ENCODE data around the gene ZNF580. TPM values are rescaled to one million over a fixed set of nuclear protein-coding genes. Genes with fewer than 3 reads are reported as not detected.

Gene ZNF580
- total RNA-seq, 2 donors from 2014 or later: 49.7 to 70.5 TPM

DNA sequence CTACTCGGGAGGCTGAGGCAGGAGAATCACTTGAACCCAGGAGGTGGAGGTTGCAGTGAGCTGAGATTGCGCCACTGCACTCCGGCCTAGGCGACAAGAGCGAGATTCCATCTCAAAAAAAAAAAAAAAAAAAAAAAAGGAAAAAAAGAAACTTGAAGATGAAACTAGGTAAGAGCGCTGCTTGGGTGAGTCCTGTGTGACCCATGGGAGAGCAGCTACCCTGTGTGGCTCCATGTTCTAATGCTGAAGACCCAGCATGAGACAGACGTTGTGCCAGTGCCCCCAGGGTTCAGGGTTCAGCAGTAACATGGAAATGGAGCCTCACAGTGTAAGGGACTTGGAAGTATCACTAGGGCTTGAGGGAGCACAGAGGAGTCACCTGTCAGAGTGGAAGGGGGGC lies 22.4 kb upstream of the ZNF580 start:
- Histone ChIP-seq H3K4me3 (no peak overlapping the region), H3K4me1 (replicated peaks) (no peaks in the 10 kb centered on the region), H3K27me3 (replicated peaks; ENCODE audit: insufficient read depth) (no peaks in the 10 kb centered on the region), H3K27ac (no peak overlapping the region), H3K9me3 (no peaks in the 10 kb centered on the region), H3K36me3 (peaks cover 6 to 19% of the 10 kb centered on the region in 2 donors)
- whole genome bisulfite sequencing: 85% methylated on average over 7 of the region's 7 CpGs
- DNase-seq (ENCODE audit: low spot score): no peak
- TF ChIP-seq POLR2AphosphoS5 (IDR thresholded peaks at IDR 0.05) (no peak), POLR2A (IDR thresholded peaks at IDR 0.05) (no peak)
- TF ChIP-seq, protein P1, sequence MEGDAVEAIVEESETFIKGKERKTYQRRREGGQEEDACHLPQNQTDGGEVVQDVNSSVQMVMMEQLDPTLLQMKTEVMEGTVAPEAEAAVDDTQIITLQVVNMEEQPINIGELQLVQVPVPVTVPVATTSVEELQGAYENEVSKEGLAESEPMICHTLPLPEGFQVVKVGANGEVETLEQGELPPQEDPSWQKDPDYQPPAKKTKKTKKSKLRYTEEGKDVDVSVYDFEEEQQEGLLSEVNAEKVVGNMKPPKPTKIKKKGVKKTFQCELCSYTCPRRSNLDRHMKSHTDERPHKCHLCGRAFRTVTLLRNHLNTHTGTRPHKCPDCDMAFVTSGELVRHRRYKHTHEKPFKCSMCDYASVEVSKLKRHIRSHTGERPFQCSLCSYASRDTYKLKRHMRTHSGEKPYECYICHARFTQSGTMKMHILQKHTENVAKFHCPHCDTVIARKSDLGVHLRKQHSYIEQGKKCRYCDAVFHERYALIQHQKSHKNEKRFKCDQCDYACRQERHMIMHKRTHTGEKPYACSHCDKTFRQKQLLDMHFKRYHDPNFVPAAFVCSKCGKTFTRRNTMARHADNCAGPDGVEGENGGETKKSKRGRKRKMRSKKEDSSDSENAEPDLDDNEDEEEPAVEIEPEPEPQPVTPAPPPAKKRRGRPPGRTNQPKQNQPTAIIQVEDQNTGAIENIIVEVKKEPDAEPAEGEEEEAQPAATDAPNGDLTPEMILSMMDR (IDR thresholded peaks at IDR 0.05): no peak
- intact Hi-C loops (cut with DNase I): no loop called here

DNA sequence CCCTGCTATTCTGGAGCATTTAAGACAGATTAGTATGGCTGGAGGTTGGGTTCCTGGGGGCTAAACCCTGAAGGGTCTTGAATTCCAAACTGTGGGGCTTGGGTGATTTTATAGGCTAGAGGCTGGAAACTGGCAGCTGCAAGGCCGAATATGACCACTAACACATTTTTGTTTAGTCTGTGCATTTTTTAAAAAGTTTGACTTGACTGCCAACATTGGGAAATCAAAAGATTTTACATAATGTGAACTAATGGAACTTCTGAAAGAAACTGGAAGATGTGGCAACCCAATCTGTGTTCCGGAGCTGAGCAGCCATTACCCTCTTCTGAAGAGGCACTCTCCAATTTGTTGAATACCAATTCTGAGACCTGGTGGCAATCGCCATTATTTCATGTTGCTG lies 21.5 kb upstream of the ZNF580 start:
- TF ChIP-seq POLR2A (IDR thresholded peaks at IDR 0.05) (no peak), POLR2AphosphoS5 (IDR thresholded peaks at IDR 0.05) (no peak)
- TF ChIP-seq, protein P1 (IDR thresholded peaks at IDR 0.05): no peak
- Histone ChIP-seq H3K4me3 (no peak overlapping the region), H3K9me3 (no peaks in the 10 kb centered on the region), H3K36me3 (peaks cover 6 to 19% of the 10 kb centered on the region in 2 donors), H3K27ac (no peak overlapping the region), H3K4me1 (replicated peaks) (no peaks in the 10 kb centered on the region), H3K27me3 (replicated peaks; ENCODE audit: insufficient read depth) (no peaks in the 10 kb centered on the region)
- DNase-seq (ENCODE audit: low spot score): no peak
- intact Hi-C loops (cut with DNase I): no loop called here
- WGBS: 72% methylated on average over 3 of the region's 3 CpGs

GRCh38 chr19:55620410-55621204 lies 20.2 kb upstream of the ZNF580 start:
- Histone ChIP-seq H3K27me3 (replicated peaks; ENCODE audit: insufficient read depth) (no peaks in the 10 kb centered on the region), H3K27ac (no peak overlapping the region), H3K4me1 (replicated peaks) (no peaks in the 10 kb centered on the region), H3K9me3 (no peaks in the 10 kb centered on the region), H3K36me3 (peaks cover 6 to 12% of the 10 kb centered on the region in 2 donors), H3K4me3 (no peak overlapping the region)
- 88% methylated on average over 12 of the region's 12 CpGs for WGBS
- no peak for TF ChIP-seq POLR2A (IDR thresholded peaks at IDR 0.05)
- no peak for TF ChIP-seq POLR2AphosphoS5 (IDR thresholded peaks at IDR 0.05)
- TF ChIP-seq, protein P1 (IDR thresholded peaks at IDR 0.05): no peak
- intact Hi-C loops (cut with DNase I): no loop called here
- DNase-seq (ENCODE audit: low spot score): no peak

DNA sequence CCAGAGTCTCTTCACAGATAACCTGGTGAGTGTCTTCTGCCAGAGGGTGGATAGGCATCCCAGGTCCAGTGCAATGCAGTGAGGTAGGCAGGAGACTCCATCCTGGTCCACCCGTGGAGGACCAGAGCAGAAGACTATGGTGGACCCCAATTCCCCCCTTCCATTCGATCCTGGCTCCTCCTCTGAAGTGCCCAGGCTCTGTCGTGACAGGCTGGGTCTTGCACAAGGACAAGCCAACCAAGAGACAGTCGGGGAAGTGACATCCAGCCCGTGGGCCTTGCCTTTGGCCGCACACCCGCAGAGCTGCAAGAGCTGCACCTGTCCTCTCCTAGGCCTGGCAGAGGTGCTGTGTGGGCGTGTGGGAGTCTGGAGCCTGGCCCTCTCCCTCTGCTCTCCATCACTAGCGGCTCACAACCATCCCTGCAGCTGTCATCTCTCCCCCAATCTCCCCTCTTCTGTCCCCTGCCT lies 19.6 kb upstream of the ZNF580 start:
- WGBS: 69% methylated on average over 9 of the region's 9 CpGs
- no peak for DNase-seq (ENCODE audit: low spot score)
- no peaks in the 10 kb centered on the region for H3K4me1 ChIP-seq (replicated peaks)
- no peak overlapping the region for H3K4me3 ChIP-seq
- no peaks in the 10 kb centered on the region for H3K9me3 ChIP-seq
- no peaks in the 10 kb centered on the region for H3K27me3 ChIP-seq (replicated peaks; ENCODE audit: insufficient read depth)
- no peak for TF ChIP-seq POLR2A (IDR thresholded peaks at IDR 0.05)
- TF ChIP-seq POLR2AphosphoS5 (IDR thresholded peaks at IDR 0.05): no peak
- TF ChIP-seq, protein P1 (IDR thresholded peaks at IDR 0.05): no peak
- no peak overlapping the region for H3K27ac ChIP-seq
- H3K36me3 ChIP-seq: peaks cover 2 to 6% of the 10 kb centered on the region in 2 donors
- intact Hi-C loops (cut with DNase I): no loop called here

Measured in prostate gland (tissue), 2 donors.